K562 (cell line): ENCODE measurements around the gene NCKAP1. TPM values are rescaled to one million over a fixed set of nuclear protein-coding genes. Genes with fewer than 3 reads are reported as not detected.

Source experiments
- ARID3B ChIP-seq: fragments of 250-450 bp; sonication (Bioruptor Pico); IDR thresholded peaks from 2 replicates; pipeline ENCODE4 v1.4.0; 2020; ENCODE audit warnings: borderline replicate concordance
- ARID4B ChIP-seq: sonication (generic); formaldehyde crosslinking; IDR thresholded peaks from 2 replicates; pipeline ENCODE4 v1.8.0; 2022; ENCODE audit warnings: mild to moderate bottlenecking, missing genetic modification reagents
- ARNT ChIP-seq, 2 experiments: fragments of 450-650 bp; IDR thresholded peaks; 2 replicates each; pipeline ENCODE4 v1.6.1; 2016; ENCODE audit warnings: mild to moderate bottlenecking in 1 of 2
- ATF3 ChIP-seq, 2 experiments: fragments of 450-650 bp in 1 of 2; sonication (generic) in 1 of 2; formaldehyde crosslinking in 1 of 2; IDR thresholded peaks in 1 of 2; conservative IDR thresholded peaks in 1 of 2; 2 replicates each; pipeline versions ENCODE4 v1.6.1 to v1.8.1; 2016 to 2023; ENCODE audit warnings: mild to moderate bottlenecking in 2 of 2, moderate library complexity in 2 of 2, inconsistent platforms in 1 of 2, missing genetic modification reagents in 1 of 2
- DDX20 ChIP-seq: fragments of 450-650 bp; IDR thresholded peaks from 2 replicates; pipeline ENCODE4 v1.6.1; 2016; ENCODE audit warnings: missing genetic modification characterization, low read depth, mild to moderate bottlenecking, missing compliant biosample characterization, moderate library complexity
- EP300 ChIP-seq: IDR thresholded peaks from 2 replicates; pipeline ENCODE4 v1.6.1; 2012; ENCODE audit warnings: low read length, improper control_type of control experiment
- FOXM1 ChIP-seq, 2 experiments: fragments of 450-650 bp in 1 of 2; sonication (generic) in 1 of 2; formaldehyde crosslinking in 1 of 2; IDR thresholded peaks; 2 replicates each; pipeline versions ENCODE4 v1.6.1 to v1.9.0; 2017 to 2022; ENCODE audit warnings: low read depth in 2 of 2, mild to moderate bottlenecking in 2 of 2, missing genetic modification reagents in 1 of 2, moderate library complexity in 1 of 2
- HNRNPUL1 ChIP-seq: fragments of 200-400 bp; formaldehyde crosslinking; IDR thresholded peaks from 2 replicates; pipeline ENCODE4 v1.6.1; 2017; ENCODE audit warnings: low read length
- POLR3A ChIP-seq: IDR thresholded peaks from 2 replicates; pipeline ENCODE4 v1.6.1; 2011; ENCODE audit warnings: borderline replicate concordance, mild to moderate bottlenecking, moderate library complexity; ENCODE audit not compliant: insufficient read length, insufficient read depth; ENCODE audit errors: extremely low read depth
- TAF9B ChIP-seq: fragments of 450-650 bp; IDR thresholded peaks from 2 replicates; pipeline ENCODE4 v1.6.1; 2018; ENCODE audit warnings: mild to moderate bottlenecking; ENCODE audit not compliant: partially characterized antibody
- TEAD2 ChIP-seq: fragments of 450-650 bp; IDR thresholded peaks from 2 replicates; pipeline ENCODE4 v1.6.1; 2016; ENCODE audit warnings: missing genetic modification characterization, control low read depth, missing compliant biosample characterization
- ZBTB7A ChIP-seq: IDR thresholded peaks from 2 replicates; pipeline ENCODE4 v1.6.1; 2011; ENCODE audit warnings: low read depth, mild to moderate bottlenecking, low read length, moderate library complexity, borderline replicate concordance; ENCODE audit not compliant: control insufficient read depth
- ZKSCAN1 ChIP-seq: fragments of 150-350 bp; IDR thresholded peaks from 2 replicates; pipeline ENCODE4 v1.6.1; 2016; ENCODE audit warnings: low read depth, low read length
- ZNF354B ChIP-seq: fragments of 250-450 bp; sonication (Bioruptor Pico); IDR thresholded peaks from 2 replicates; pipeline ENCODE4 v1.4.0; 2020
- ZNF384 ChIP-seq: IDR thresholded peaks from 2 replicates; pipeline ENCODE4 v1.6.1; 2012; ENCODE audit warnings: low read depth, low read length, improper control_type of control experiment
- ZNF561 ChIP-seq: fragments of 450-650 bp; formaldehyde crosslinking; conservative IDR thresholded peaks from 2 replicates; pipeline ENCODE4 v1.4.0; 2020; ENCODE audit warnings: mild to moderate bottlenecking, moderate library complexity
- ZNF766 ChIP-seq: fragments of 200-800 bp; sonication (Bioruptor generic); conservative IDR thresholded peaks from 2 replicates; pipeline ENCODE4 v1.6.1; 2016; ENCODE audit warnings: missing genetic modification characterization, missing compliant biosample characterization
- polyA plus RNA-seq, 8 experiments: library from polyadenylated mRNA; depleted of rRNA in 4 of 8; stranded (reverse) in 5 of 8; unstranded in 3 of 8; fragments of >200 nt; fragmentation: Nextera tagmentation in 2 of 8; fragmentation: Illumina TruSeq in 1 of 8; extraction: Ambion mirVana in 2 of 8; extraction: Trizol in 1 of 8; gene quantifications; 2 replicates each; pipeline versions ENCODE4 v1.2.1 to v1.2.3, GENCODE V29; 2011 to 2014; ENCODE audit warnings: inconsistent platforms in 1 of 8, missing spikeins in 1 of 8
- total RNA-seq, 7 experiments: library from RNA; depleted of rRNA in 6 of 7; stranded (reverse); fragments of >200 nt in 6 of 7; fragmentation: Illumina TruSeq in 2 of 7; extraction: Trizol in 2 of 7; gene quantifications; 2 replicates each; pipeline versions ENCODE4 v1.2.1 to v1.2.3, GENCODE V29; 2011 to 2021; ENCODE audit warnings: low replicate concordance in 1 of 7
- TF ChIP-seq, protein P1 (sequence below): sonication (generic); formaldehyde crosslinking; IDR thresholded peaks from 2 replicates; pipeline ENCODE4 v1.5.0; 2020; ENCODE audit warnings: missing genetic modification reagents
- TF ChIP-seq, protein P2 (sequence below): fragments of 450-650 bp; conservative IDR thresholded peaks from 2 replicates; pipeline ENCODE4 v1.6.1; 2016; ENCODE audit warnings: missing genetic modification characterization, low read depth, mild to moderate bottlenecking, control low read depth, missing compliant biosample characterization

The NCKAP1 gene
- total and polyA plus RNA-seq, 9 of the 15 experiments (the other 6 are each of a cell fraction or from before 2014, with no cell fraction given), result 34.0 to 153 (median 88.7) TPM

DNA sequence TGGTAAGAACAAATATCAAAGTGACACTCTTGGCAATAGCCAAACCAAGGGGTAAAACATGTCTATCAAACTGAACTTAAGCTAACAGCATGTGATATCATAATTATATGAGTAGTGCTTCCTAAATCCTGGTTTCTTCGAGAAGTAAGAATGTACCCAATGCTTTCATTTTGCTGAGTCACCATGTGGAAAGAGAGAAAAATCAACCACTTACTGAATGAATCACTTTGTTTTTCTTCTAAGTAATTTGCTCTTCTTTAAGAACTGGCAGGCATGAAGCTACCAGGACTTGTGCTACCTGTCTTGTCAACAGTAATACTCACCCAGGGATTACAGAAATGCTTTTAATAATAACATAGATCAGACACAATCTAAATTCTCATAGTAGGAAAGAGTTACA, 21.3 kb upstream of the NCKAP1 start (continued):
- TF ChIP-seq ZNF384, result no peak
- peak; percentile 87 for TF ChIP-seq ZNF766
- no peak for TF ChIP-seq HNRNPUL1
- no peak for TF ChIP-seq ZKSCAN1
- TF ChIP-seq ZNF354B (CRISPR knock-in tag), result no peak
- TF ChIP-seq POLR3A, result no peak
- TF ChIP-seq ATF3 (IDR thresholded peaks at IDR 0.05), result peak; percentile 49; the same call in 1 of the 2 replicates
- TF ChIP-seq ATF3 (CRISPR knock-in tag; conservative IDR thresholded peaks at IDR 0.05), result no peak
- no peak for TF ChIP-seq EP300
- no peak for TF ChIP-seq FOXM1 (IDR thresholded peaks at IDR 0.05; ENCODE audit: low read depth)
- no peak for TF ChIP-seq FOXM1 (CRISPR knock-in tag; IDR thresholded peaks at IDR 0.05; ENCODE audit: low read depth)
- TF ChIP-seq ARID4B, result no peak
- TF ChIP-seq DDX20, result no peak
- TF ChIP-seq, protein P1, sequence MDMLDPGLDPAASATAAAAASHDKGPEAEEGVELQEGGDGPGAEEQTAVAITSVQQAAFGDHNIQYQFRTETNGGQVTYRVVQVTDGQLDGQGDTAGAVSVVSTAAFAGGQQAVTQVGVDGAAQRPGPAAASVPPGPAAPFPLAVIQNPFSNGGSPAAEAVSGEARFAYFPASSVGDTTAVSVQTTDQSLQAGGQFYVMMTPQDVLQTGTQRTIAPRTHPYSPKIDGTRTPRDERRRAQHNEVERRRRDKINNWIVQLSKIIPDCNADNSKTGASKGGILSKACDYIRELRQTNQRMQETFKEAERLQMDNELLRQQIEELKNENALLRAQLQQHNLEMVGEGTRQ (CRISPR knock-in tag), result no peak
- TF ChIP-seq ARID3B (CRISPR knock-in tag), result no peak
- TF ChIP-seq ZNF561, result no peak
- TF ChIP-seq, protein P2, sequence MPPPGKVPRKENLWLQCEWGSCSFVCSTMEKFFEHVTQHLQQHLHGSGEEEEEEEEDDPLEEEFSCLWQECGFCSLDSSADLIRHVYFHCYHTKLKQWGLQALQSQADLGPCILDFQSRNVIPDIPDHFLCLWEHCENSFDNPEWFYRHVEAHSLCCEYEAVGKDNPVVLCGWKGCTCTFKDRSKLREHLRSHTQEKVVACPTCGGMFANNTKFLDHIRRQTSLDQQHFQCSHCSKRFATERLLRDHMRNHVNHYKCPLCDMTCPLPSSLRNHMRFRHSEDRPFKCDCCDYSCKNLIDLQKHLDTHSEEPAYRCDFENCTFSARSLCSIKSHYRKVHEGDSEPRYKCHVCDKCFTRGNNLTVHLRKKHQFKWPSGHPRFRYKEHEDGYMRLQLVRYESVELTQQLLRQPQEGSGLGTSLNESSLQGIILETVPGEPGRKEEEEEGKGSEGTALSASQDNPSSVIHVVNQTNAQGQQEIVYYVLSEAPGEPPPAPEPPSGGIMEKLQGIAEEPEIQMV, result no peak
- no peak for TF ChIP-seq TEAD2
- TF ChIP-seq ZBTB7A, result no peak
- no peak for TF ChIP-seq ARNT (IDR thresholded peaks at IDR 0.05)
- peak; percentile 31 for TF ChIP-seq TAF9B
